Uterus (tissue), 4 donors: ENCODE results near the gene COL5A1. TPM values are rescaled to one million over a fixed set of nuclear protein-coding genes. Genes with fewer than 3 reads are reported as not detected.
"Not testable (repeated sequence)": the region's sequence is repeated elsewhere in the genome, so short reads cannot be mapped to it uniquely, and the experiment has no call there.

Experiments used
- DNase-seq, 2 donors: peaks; one replicate each; pipeline ENCODE4 v3.0.0-alpha.2; 2019 to 2020
- H3K27ac ChIP-seq, 2 donors: fragments of 200-600 bp; sonication (generic); 1 replicate in 1 of 2; 2 replicates in 1 of 2; pipeline ENCODE4 v1.5.1; 2016 to 2018
- H3K27me3 ChIP-seq, 2 donors: fragments of 200-600 bp; sonication (generic); one replicate each; pipeline ENCODE4 v1.5.1; 2018 to 2019; ENCODE audit warnings: control low read depth in 1 of 2
- H3K36me3 ChIP-seq, 2 donors: fragments of 200-600 bp; sonication (generic); one replicate each; pipeline ENCODE4 v1.5.1; 2019; ENCODE audit warnings: control low read depth in 1 of 2
- H3K4me1 ChIP-seq, 2 donors: fragments of 200-600 bp; sonication (generic); one replicate each; pipeline ENCODE4 v1.5.1; 2018 to 2019; ENCODE audit warnings: control low read depth in 1 of 2
- H3K4me3 ChIP-seq, 2 donors: fragments of 200-600 bp; sonication (generic); 1 replicate in 1 of 2; 2 replicates in 1 of 2; pipeline ENCODE4 v1.5.1; 2018 to 2019; ENCODE audit warnings: mild to moderate bottlenecking in 1 of 2
- H3K9me3 ChIP-seq, 2 donors: fragments of 200-600 bp; sonication (generic); one replicate each; pipeline ENCODE4 v1.5.1; 2019; ENCODE audit warnings: control low read depth in 1 of 2
- POLR2A ChIP-seq, 2 donors: fragments of 450-650 bp; IDR thresholded peaks; one replicate each; pipeline ENCODE4 v1.6.1; 2016; ENCODE audit warnings: antibody characterized with exemption in 2 of 2, mild to moderate bottlenecking in 1 of 2, moderate library complexity in 1 of 2
- intact Hi-C: fragments of 100-400 bp; cut with DNase I; formaldehyde crosslinking; loops from one replicate; pipeline ENCODE4 v1.15.1; 2023; ENCODE audit warnings: low total_unique reads
- total RNA-seq, 4 donors: library from RNA; depleted of rRNA in 3 of 4; stranded (reverse); fragments of >200 nt in 3 of 4; gene quantifications; one replicate each; pipeline versions ENCODE4 v1.1.0 to v1.2.4, GENCODE V29; 2014 to 2023
- TF ChIP-seq, protein P1 (sequence below), 4 experiments: fragments of 200-600 bp in 2 of 4; fragments of 450-650 bp in 2 of 4; sonication (generic) in 2 of 4; IDR thresholded peaks; one replicate each; pipeline ENCODE4 v1.5.1; 2016 to 2019; ENCODE audit warnings: antibody characterized with exemption in 4 of 4, mild to moderate bottlenecking in 2 of 4, moderate library complexity in 1 of 4
- donor health status: DM: yes; HTN: yes; CAD: no.

The COL5A1 gene
- total RNA-seq, 4 donors from 2014 or later, result 21.2 to 604 (median 129) TPM

DNA sequence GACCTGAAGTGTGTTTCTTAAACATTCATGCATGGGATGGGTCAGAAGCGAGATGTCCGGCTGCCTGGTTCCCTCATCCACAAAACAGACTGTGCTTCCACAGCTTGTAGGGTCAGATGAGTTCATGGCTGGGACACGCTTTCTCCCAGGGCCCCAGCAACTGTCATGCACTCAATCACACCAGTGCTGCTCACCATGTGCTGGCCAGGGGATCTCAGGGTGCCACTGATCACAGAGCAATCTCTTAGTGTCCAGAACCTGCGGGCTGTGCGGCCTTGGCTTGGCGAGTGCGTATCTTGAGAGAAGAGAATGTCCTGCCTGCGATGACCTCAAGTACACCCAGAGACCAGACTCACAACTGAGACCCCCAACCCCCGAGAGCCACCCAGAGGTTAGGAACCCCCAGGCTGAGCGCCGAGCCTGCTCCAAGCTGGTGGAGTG is 213.0 kb downstream of the COL5A1 start:
- TF ChIP-seq POLR2A (IDR thresholded peaks at IDR 0.05), result no peak
- TF ChIP-seq, protein P1, sequence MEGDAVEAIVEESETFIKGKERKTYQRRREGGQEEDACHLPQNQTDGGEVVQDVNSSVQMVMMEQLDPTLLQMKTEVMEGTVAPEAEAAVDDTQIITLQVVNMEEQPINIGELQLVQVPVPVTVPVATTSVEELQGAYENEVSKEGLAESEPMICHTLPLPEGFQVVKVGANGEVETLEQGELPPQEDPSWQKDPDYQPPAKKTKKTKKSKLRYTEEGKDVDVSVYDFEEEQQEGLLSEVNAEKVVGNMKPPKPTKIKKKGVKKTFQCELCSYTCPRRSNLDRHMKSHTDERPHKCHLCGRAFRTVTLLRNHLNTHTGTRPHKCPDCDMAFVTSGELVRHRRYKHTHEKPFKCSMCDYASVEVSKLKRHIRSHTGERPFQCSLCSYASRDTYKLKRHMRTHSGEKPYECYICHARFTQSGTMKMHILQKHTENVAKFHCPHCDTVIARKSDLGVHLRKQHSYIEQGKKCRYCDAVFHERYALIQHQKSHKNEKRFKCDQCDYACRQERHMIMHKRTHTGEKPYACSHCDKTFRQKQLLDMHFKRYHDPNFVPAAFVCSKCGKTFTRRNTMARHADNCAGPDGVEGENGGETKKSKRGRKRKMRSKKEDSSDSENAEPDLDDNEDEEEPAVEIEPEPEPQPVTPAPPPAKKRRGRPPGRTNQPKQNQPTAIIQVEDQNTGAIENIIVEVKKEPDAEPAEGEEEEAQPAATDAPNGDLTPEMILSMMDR (IDR thresholded peaks at IDR 0.05), result no peak
- no peak overlapping the region for H3K27ac ChIP-seq
- H3K4me3 ChIP-seq, result no peak overlapping the region
- no peaks in the 10 kb centered on the region for H3K9me3 ChIP-seq
- H3K4me1 ChIP-seq, result no peaks in the 10 kb centered on the region
- intact Hi-C loops, result no loop called here
- no peaks in the 10 kb centered on the region for H3K36me3 ChIP-seq
- no peaks in the 10 kb centered on the region for H3K27me3 ChIP-seq
- no peak for DNase-seq

DNA sequence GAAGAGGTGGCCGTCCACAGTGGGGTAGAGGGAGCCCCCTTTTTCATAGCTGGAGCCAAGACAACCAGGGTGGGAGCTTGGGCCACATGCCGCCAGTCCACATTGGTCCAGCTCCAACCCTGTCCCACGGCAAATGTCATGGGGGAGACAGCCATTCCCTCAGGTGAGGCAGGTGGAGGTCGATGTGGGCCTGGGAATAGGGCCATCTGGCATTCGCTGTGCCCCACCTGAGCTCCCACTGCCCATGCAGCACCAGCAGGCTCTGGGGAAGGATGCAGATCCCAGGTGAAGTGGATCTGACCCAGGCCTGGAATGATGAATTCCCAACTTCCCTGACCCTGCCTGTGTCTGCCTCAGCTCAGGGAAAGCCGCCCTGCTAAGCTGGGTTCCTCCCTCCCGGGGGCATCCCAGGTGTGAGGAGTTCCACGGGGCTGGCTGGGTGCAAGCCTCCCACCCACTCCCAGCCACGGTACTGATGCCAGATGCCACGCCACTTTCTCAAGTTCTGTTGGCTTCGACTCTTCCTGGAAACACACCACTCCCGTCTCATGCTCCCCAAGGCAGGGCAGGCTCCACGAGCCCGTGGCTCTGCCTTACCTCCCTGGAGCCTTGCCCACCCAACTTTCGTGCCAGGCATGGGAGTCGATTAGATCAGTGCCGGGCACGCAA is 213.8 kb downstream of the COL5A1 start:
- H3K36me3 ChIP-seq, result no peaks in the 10 kb centered on the region
- DNase-seq, result no peak

GRCh38 chr9:134855900-134856377 is 214.3 kb downstream of the COL5A1 start:
- no peaks in the 10 kb centered on the region for H3K4me1 ChIP-seq
- no peaks in the 10 kb centered on the region for H3K27me3 ChIP-seq
- DNase-seq, result no peak
- H3K4me3 ChIP-seq, result no peak overlapping the region
- no peaks in the 10 kb centered on the region for H3K36me3 ChIP-seq
- no peaks in the 10 kb centered on the region for H3K9me3 ChIP-seq
- TF ChIP-seq, protein P1 (IDR thresholded peaks at IDR 0.05), result no peak
- no peak for TF ChIP-seq POLR2A (IDR thresholded peaks at IDR 0.05)
- intact Hi-C loops, result no loop called here
- no peak overlapping the region for H3K27ac ChIP-seq

More for the DNA sequence above, 213.8 kb downstream of the COL5A1 start:
- Histone ChIP-seq H3K4me1 (no peaks in the 10 kb centered on the region), H3K27ac (no peak overlapping the region), H3K4me3 (no peak overlapping the region), H3K9me3 (no peaks in the 10 kb centered on the region), H3K27me3 (no peaks in the 10 kb centered on the region)
- intact Hi-C loops, result no loop called here
- TF ChIP-seq, protein P1 (IDR thresholded peaks at IDR 0.05), result no peak
- TF ChIP-seq POLR2A (IDR thresholded peaks at IDR 0.05), result no peak

GRCh38 chr9:134857451-134857850 is 215.8 kb downstream of the COL5A1 start:
- H3K4me1 ChIP-seq, intact Hi-C loops, DNase-seq: not testable (repeated sequence)

GRCh38 chr9:134858051-134858841 is 216.6 kb downstream of the COL5A1 start:
- H3K4me1 ChIP-seq, result no peaks in the 10 kb centered on the region
- H3K27me3 ChIP-seq, result no peaks in the 10 kb centered on the region
- no peak overlapping the region for H3K27ac ChIP-seq
- H3K4me3 ChIP-seq, result no peak overlapping the region
- H3K36me3 ChIP-seq, result no peaks in the 10 kb centered on the region
- intact Hi-C loops, result no loop called here
- TF ChIP-seq, protein P1 (IDR thresholded peaks at IDR 0.05), result no peak
- TF ChIP-seq POLR2A (IDR thresholded peaks at IDR 0.05), result no peak
- DNase-seq, result peak in 1 of 2 donors; percentile 9
- H3K9me3 ChIP-seq, result no peaks in the 10 kb centered on the region

More at GRCh38 chr9:134857451-134857850, 215.8 kb downstream of the COL5A1 start:
- not testable (repeated sequence) for H3K36me3 ChIP-seq, H3K27ac ChIP-seq, H3K4me3 ChIP-seq, H3K9me3 ChIP-seq, H3K27me3 ChIP-seq
